Mucosa of descending colon (tissue), 3 donors: Measurements from ENCODE around the gene GLIS1. TPM values are rescaled to one million over a fixed set of nuclear protein-coding genes. Genes with fewer than 3 reads are reported as not detected.
"Not testable (repeated sequence)": the region's sequence is repeated elsewhere in the genome, so short reads cannot be mapped to it uniquely, and the experiment has no call there.

ENCODE experiments used
- ATAC-seq: fragments of 200-7000 bp; cut with Tn5 transposase; one replicate; pipeline ENCODE4 v1.9.1; 2020; ENCODE audit warnings: mild to moderate bottlenecking, moderate library complexity
- DNase-seq, 3 donors: peaks; one replicate each; pipeline ENCODE4 v3.0.0-alpha.2; 2020
- H3K36me3 ChIP-seq: fragments of 200-600 bp; one replicate; pipeline ENCODE4 v1.8.0; 2021; ENCODE audit warnings: low read depth, mild to moderate bottlenecking
- H3K4me1 ChIP-seq: fragments of 200-600 bp; one replicate; pipeline ENCODE4 v1.8.0; 2021; ENCODE audit warnings: low read depth, mild to moderate bottlenecking
- H3K4me3 ChIP-seq: fragments of 200-600 bp; one replicate; pipeline ENCODE4 v1.8.0; 2021; ENCODE audit warnings: mild to moderate bottlenecking
- H3K9me3 ChIP-seq: fragments of 200-600 bp; one replicate; pipeline ENCODE4 v1.8.0; 2021; ENCODE audit warnings: mild to moderate bottlenecking
- CTCF ChIP-seq: fragments of 200-600 bp; IDR thresholded peaks from one replicate; pipeline ENCODE4 v1.8.0; 2022; ENCODE audit warnings: antibody characterized with exemption, mild to moderate bottlenecking
- intact Hi-C, 2 donors: fragments of 100-400 bp; cut with DNase I in 1 of 2; cut with micrococcal nuclease in 1 of 2; formaldehyde crosslinking; loops; one replicate each; pipeline versions ENCODE4 v1.11.0 to v1.11.1; 2022; cut with DNase I, micrococcal nuclease
- total RNA-seq, 3 donors: library from RNA; stranded (reverse); fragmentation: NEBNext Ultra II Directional in 2 of 3; extraction: Animal tissue kit (Norgen Biotek cat#: 25700) in 2 of 3; gene quantifications; one replicate each; pipeline versions ENCODE4 v1.2.1 to v1.2.4, GENCODE V29; 2021 to 2023
- donor health status: DM: no; HTN: no; CAD: no; lungs with moderate emphysema.
- donor health status: DM: no; HTN: no; CAD: no.
- donor health status: DM: no; HTN: yes; CAD: no.

Gene GLIS1
- total RNA-seq, 3 donors from 2014 or later, result 0.09 to 0.24 (median 0.14) TPM

GRCh38 chr1:53651356-53651755 lies 87.6 kb downstream of the GLIS1 start:
- intact Hi-C loops, result no loop called here
- Histone ChIP-seq H3K9me3 (no peaks in the 10 kb centered on the region), H3K4me3 (no peak overlapping the region), H3K4me1 (no peaks in the 10 kb centered on the region), H3K36me3 (no peaks in the 10 kb centered on the region)
- ATAC-seq (no peak), DNase-seq (no peak)
- no peak for TF ChIP-seq CTCF

- Histone ChIP-seq H3K9me3 (no peaks in the 10 kb centered on the region), H3K4me1 (no peaks in the 10 kb centered on the region), H3K4me3 (no peak overlapping the region), H3K36me3 (no peaks in the 10 kb centered on the region)
- ATAC-seq, result no peak
- no peak for TF ChIP-seq CTCF
- DNase-seq, result no peak
- intact Hi-C loops, result no loop called here
Observed at GRCh38 chr1:53648516-53648915, 90.4 kb downstream of the GLIS1 start.

- H3K4me3 ChIP-seq, DNase-seq, ATAC-seq, H3K9me3 ChIP-seq, H3K4me1 ChIP-seq, H3K36me3 ChIP-seq, intact Hi-C loops: not testable (repeated sequence)
Observed at GRCh38 chr1:53647915-53648314, 91.0 kb downstream of the GLIS1 start.

- intact Hi-C loops, result no loop called here
- no peaks in the 10 kb centered on the region for H3K9me3 ChIP-seq
- H3K4me1 ChIP-seq, result no peaks in the 10 kb centered on the region
- DNase-seq (no peak), ATAC-seq (no peak)
- no peak for TF ChIP-seq CTCF
- no peak overlapping the region for H3K4me3 ChIP-seq
- H3K36me3 ChIP-seq, result no peaks in the 10 kb centered on the region
Observed at GRCh38 chr1:53646732-53647131, 92.2 kb downstream of the GLIS1 start.

GRCh38 chr1:53645690-53646078 lies 93.3 kb downstream of the GLIS1 start:
- no peaks in the 10 kb centered on the region for H3K36me3 ChIP-seq
- no peak for TF ChIP-seq CTCF
- DNase-seq, result no peak
- H3K9me3 ChIP-seq, result no peaks in the 10 kb centered on the region
- intact Hi-C loops, result no loop called here
- no peak for ATAC-seq
- no peak overlapping the region for H3K4me3 ChIP-seq
- H3K4me1 ChIP-seq, result no peaks in the 10 kb centered on the region

GRCh38 chr1:53644909-53645689 lies 93.9 kb downstream of the GLIS1 start:
- intact Hi-C loops, result no loop called here
- no peak for ATAC-seq
- no peaks in the 10 kb centered on the region for H3K36me3 ChIP-seq
- no peak for DNase-seq
- no peaks in the 10 kb centered on the region for H3K9me3 ChIP-seq
- no peaks in the 10 kb centered on the region for H3K4me1 ChIP-seq
- no peak overlapping the region for H3K4me3 ChIP-seq
- no peak for TF ChIP-seq CTCF
